Measurements from ENCODE around the gene NAP1L1.

DNA sequence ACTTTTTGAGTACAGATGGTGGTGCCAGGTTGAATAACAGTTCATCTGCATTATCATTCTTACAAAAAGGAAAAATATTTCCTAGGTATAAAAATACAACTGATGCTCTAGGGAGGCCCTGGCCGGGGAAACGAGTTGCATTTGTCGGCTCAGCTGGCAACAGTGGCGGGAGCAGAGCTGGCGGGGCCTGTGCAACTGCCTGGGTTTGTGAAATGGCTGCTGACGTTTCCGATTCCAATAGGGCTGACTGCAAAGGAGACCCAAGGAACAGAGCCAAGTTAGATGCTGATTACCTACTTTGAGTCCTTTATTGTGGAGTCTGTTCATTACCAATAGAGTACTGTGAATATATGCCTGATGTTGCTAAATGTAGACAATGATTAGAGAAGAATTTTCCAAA lies 27.2 kb downstream of the NAP1L1 start:
- TF ChIP-seq, protein P1, sequence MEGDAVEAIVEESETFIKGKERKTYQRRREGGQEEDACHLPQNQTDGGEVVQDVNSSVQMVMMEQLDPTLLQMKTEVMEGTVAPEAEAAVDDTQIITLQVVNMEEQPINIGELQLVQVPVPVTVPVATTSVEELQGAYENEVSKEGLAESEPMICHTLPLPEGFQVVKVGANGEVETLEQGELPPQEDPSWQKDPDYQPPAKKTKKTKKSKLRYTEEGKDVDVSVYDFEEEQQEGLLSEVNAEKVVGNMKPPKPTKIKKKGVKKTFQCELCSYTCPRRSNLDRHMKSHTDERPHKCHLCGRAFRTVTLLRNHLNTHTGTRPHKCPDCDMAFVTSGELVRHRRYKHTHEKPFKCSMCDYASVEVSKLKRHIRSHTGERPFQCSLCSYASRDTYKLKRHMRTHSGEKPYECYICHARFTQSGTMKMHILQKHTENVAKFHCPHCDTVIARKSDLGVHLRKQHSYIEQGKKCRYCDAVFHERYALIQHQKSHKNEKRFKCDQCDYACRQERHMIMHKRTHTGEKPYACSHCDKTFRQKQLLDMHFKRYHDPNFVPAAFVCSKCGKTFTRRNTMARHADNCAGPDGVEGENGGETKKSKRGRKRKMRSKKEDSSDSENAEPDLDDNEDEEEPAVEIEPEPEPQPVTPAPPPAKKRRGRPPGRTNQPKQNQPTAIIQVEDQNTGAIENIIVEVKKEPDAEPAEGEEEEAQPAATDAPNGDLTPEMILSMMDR (IDR thresholded peaks at IDR 0.05) = no peak
- no peak for TF ChIP-seq ZFX (IDR thresholded peaks at IDR 0.05; ENCODE audit: borderline replicate concordance)

Measured in 22Rv1 (cell line).